ENCODE data around the gene MOB3C.

Gene MOB3C

GRCh38 chr1:46571691-46572225, 44.9 kb downstream of the MOB3C start:
- H3K4me3 ChIP-seq (ENCODE audit: low read depth, low read length): no peak overlapping the region
- no peak for DNase-seq (ENCODE audit: low read depth)
- TF ChIP-seq, protein P1, sequence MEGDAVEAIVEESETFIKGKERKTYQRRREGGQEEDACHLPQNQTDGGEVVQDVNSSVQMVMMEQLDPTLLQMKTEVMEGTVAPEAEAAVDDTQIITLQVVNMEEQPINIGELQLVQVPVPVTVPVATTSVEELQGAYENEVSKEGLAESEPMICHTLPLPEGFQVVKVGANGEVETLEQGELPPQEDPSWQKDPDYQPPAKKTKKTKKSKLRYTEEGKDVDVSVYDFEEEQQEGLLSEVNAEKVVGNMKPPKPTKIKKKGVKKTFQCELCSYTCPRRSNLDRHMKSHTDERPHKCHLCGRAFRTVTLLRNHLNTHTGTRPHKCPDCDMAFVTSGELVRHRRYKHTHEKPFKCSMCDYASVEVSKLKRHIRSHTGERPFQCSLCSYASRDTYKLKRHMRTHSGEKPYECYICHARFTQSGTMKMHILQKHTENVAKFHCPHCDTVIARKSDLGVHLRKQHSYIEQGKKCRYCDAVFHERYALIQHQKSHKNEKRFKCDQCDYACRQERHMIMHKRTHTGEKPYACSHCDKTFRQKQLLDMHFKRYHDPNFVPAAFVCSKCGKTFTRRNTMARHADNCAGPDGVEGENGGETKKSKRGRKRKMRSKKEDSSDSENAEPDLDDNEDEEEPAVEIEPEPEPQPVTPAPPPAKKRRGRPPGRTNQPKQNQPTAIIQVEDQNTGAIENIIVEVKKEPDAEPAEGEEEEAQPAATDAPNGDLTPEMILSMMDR (IDR thresholded peaks at IDR 0.05; ENCODE audit: low read depth, low read length, missing control alignments): no peak
- in situ Hi-C loops (cut with HindIII; ENCODE audit: low sequenced_read_pairs): no loop called here

GRCh38 chr1:46569884-46570725, 46.5 kb downstream of the MOB3C start:
- DNase-seq (ENCODE audit: low read depth): no peak
- TF ChIP-seq, protein P1 (IDR thresholded peaks at IDR 0.05; ENCODE audit: low read depth, low read length, missing control alignments): no peak
- H3K4me3 ChIP-seq (ENCODE audit: low read depth, low read length): no peak overlapping the region
- in situ Hi-C loops (cut with HindIII; ENCODE audit: low sequenced_read_pairs): no loop called here

GRCh38 chr1:46569116-46569515, 47.5 kb downstream of the MOB3C start:
- TF ChIP-seq, protein P1 (IDR thresholded peaks at IDR 0.05; ENCODE audit: low read depth, low read length, missing control alignments): no peak
- H3K4me3 ChIP-seq (ENCODE audit: low read depth, low read length): no peak overlapping the region
- in situ Hi-C loops (cut with HindIII; ENCODE audit: low sequenced_read_pairs): no loop called here
- DNase-seq (ENCODE audit: low read depth): no peak

GRCh38 chr1:46568461-46568891, 48.1 kb downstream of the MOB3C start:
- TF ChIP-seq, protein P1 (IDR thresholded peaks at IDR 0.05; ENCODE audit: low read depth, low read length, missing control alignments): no peak
- H3K4me3 ChIP-seq (ENCODE audit: low read depth, low read length): no peak overlapping the region
- no peak for DNase-seq (ENCODE audit: low read depth)
- in situ Hi-C loops (cut with HindIII; ENCODE audit: low sequenced_read_pairs): no loop called here

GRCh38 chr1:46563341-46563740, 53.3 kb downstream of the MOB3C start:
- H3K4me3 ChIP-seq (ENCODE audit: low read depth, low read length): no peak overlapping the region
- TF ChIP-seq, protein P1 (IDR thresholded peaks at IDR 0.05; ENCODE audit: low read depth, low read length, missing control alignments): no peak
- in situ Hi-C loops (cut with HindIII; ENCODE audit: low sequenced_read_pairs): no loop called here
- no peak for DNase-seq (ENCODE audit: low read depth)

- no peak overlapping the region for H3K4me3 ChIP-seq (ENCODE audit: low read depth, low read length)
- TF ChIP-seq, protein P1 (IDR thresholded peaks at IDR 0.05; ENCODE audit: low read depth, low read length, missing control alignments): no peak
- DNase-seq (ENCODE audit: low read depth): no peak
- in situ Hi-C loops (cut with HindIII; ENCODE audit: low sequenced_read_pairs): no loop called here
Observed at GRCh38 chr1:46562498-46562897, 54.1 kb downstream of the MOB3C start.
